Measurements from ENCODE around the gene CDH8.

DNA sequence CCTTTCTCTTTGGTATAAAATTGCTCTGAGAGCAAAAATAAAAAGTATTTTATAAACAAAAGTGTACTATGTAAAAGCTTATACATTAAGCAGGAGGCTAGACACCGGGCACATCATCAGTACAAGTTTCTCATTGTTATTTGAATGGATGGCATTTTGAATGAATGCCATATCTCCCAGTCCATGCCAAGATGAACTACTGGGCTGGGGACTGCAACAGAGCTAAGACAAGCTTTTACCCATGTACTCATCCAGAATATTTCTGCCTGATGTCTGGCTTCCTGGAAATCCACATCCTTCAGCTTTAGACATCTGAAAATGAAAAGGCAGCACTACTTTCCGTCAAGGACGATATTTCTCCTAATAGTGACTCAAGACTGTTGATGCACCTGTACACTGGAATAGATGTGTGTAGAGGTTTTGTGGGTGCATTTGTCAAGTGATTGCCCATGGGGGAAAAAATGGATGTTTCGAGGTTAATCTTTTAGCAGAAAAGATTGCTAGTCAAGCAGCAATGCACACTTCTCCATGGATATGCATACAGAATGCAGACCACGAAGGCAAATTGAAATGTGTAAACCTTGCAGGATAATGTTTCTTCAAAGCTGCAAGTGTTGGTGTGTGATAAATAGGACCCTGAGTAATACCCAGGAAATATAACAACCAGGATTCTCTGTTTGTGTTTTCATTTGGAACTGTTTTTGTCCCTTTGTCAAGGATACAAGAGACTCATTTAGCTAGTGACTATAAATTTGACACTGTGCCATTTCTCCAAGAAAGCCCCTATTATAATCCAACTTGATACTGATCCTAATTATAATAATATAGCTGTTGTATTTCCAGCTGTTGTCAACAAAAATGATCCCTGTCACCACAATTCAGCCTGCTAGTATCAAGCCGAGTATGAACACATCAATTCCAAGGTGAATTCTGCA lies 173.8 kb downstream of the CDH8 start:
- no peak for TF ChIP-seq POLR2A (IDR thresholded peaks at IDR 0.05; ENCODE audit: low read depth, low read length)
- TF ChIP-seq, protein P1, sequence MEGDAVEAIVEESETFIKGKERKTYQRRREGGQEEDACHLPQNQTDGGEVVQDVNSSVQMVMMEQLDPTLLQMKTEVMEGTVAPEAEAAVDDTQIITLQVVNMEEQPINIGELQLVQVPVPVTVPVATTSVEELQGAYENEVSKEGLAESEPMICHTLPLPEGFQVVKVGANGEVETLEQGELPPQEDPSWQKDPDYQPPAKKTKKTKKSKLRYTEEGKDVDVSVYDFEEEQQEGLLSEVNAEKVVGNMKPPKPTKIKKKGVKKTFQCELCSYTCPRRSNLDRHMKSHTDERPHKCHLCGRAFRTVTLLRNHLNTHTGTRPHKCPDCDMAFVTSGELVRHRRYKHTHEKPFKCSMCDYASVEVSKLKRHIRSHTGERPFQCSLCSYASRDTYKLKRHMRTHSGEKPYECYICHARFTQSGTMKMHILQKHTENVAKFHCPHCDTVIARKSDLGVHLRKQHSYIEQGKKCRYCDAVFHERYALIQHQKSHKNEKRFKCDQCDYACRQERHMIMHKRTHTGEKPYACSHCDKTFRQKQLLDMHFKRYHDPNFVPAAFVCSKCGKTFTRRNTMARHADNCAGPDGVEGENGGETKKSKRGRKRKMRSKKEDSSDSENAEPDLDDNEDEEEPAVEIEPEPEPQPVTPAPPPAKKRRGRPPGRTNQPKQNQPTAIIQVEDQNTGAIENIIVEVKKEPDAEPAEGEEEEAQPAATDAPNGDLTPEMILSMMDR (conservative IDR thresholded peaks at IDR 0.05; ENCODE audit: low read depth, low read length): no peak
- no peak for TF ChIP-seq FOS (IDR thresholded peaks at IDR 0.05; ENCODE audit: low read depth, low read length)
- no peak for TF ChIP-seq SMC3 (IDR thresholded peaks at IDR 0.05; ENCODE audit: low read depth, low read length)
- no peak for TF ChIP-seq NFE2L2 (IDR thresholded peaks at IDR 0.05; ENCODE audit: low read depth, low read length)
- no peak for TF ChIP-seq MAZ (IDR thresholded peaks at IDR 0.05; ENCODE audit: borderline replicate concordance, low read depth, low read length)
- TF ChIP-seq MXI1 (IDR thresholded peaks at IDR 0.05; ENCODE audit: borderline replicate concordance, low read depth, low read length): no peak
- TF ChIP-seq MAFK (IDR thresholded peaks at IDR 0.05; ENCODE audit: low read depth, low read length): no peak
- no peak for TF ChIP-seq USF2 (IDR thresholded peaks at IDR 0.05; ENCODE audit: low read depth, low read length)
- no peak for TF ChIP-seq RAD21 (IDR thresholded peaks at IDR 0.05; ENCODE audit: low read length)
- TF ChIP-seq ELK1 (IDR thresholded peaks at IDR 0.05; ENCODE audit: borderline replicate concordance, low read depth, low read length): no peak
- TF ChIP-seq RFX5 (IDR thresholded peaks at IDR 0.05; ENCODE audit: low read depth, low read length): no peak
